Esophagus squamous epithelium (tissue), 4 donors: ENCODE data around the gene GEN1.

Experiments
- POLR2A ChIP-seq, 4 donors: fragments of 450-650 bp; IDR thresholded peaks; one replicate each; pipeline ENCODE4 v1.6.1; 2017; ENCODE audit warnings: antibody characterized with exemption in 4 of 4, mild to moderate bottlenecking in 4 of 4, moderate library complexity in 3 of 4
- TF ChIP-seq, protein P1 (sequence below), 6 experiments: fragments of 450-650 bp in 4 of 6; fragments of 200-600 bp in 2 of 6; sonication (generic) in 2 of 6; IDR thresholded peaks; one replicate each; pipeline ENCODE4 v1.5.1; 2016 to 2019; ENCODE audit warnings: antibody characterized with exemption in 6 of 6, mild to moderate bottlenecking in 4 of 6, moderate library complexity in 4 of 6

DNA sequence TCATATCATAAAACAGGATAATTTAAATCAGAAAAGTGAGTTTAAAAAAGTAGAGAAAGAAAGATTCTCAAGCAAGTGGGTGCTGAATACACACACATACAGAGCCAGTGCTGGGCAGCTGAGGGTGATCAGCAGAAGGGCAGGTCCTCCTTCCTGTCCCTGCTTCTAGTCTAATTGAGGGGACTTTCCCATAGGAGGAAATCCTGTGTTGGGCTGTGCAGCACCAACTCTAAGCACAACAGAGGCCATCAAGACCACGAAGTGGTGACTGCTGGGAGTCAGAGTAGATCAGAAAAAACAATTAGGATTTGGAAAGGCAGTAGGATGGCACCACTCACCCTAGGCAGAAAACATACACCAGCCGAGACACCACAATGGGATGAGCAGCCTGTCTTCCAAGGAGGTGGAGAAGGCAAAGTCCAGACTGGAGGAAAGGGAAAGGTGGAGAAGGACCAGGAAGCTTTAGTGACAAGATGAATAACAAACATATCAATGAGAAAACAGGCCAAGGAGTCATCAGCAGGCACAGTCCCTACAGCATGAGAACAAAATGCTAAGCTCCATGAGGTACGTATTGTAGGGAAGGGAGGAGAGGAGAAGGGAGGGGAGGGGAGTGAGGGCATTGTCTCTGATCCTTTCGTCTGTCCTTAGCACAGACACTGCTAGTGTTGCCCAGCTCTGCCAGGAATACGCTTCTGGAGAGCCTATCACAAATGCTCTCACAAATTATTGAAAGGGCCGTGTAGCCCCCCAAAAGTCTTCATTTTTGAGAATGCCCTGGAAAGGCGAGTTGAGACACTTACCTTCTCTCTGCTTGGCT is 45.6 kb downstream of the GEN1 start:
- TF ChIP-seq, protein P1, sequence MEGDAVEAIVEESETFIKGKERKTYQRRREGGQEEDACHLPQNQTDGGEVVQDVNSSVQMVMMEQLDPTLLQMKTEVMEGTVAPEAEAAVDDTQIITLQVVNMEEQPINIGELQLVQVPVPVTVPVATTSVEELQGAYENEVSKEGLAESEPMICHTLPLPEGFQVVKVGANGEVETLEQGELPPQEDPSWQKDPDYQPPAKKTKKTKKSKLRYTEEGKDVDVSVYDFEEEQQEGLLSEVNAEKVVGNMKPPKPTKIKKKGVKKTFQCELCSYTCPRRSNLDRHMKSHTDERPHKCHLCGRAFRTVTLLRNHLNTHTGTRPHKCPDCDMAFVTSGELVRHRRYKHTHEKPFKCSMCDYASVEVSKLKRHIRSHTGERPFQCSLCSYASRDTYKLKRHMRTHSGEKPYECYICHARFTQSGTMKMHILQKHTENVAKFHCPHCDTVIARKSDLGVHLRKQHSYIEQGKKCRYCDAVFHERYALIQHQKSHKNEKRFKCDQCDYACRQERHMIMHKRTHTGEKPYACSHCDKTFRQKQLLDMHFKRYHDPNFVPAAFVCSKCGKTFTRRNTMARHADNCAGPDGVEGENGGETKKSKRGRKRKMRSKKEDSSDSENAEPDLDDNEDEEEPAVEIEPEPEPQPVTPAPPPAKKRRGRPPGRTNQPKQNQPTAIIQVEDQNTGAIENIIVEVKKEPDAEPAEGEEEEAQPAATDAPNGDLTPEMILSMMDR (IDR thresholded peaks at IDR 0.05) = no peak
- no peak for TF ChIP-seq POLR2A (IDR thresholded peaks at IDR 0.05)
